ENCODE data around the gene RHBDL1.

The RHBDL1 gene

GRCh38 chr16:724188-725040 lies 48.9 kb downstream of the RHBDL1 start:
- no peaks in the 10 kb centered on the region for H3K9me3 ChIP-seq (ENCODE audit: control insufficient read depth, low read length)
- 88 to 89% methylated on average over 22 of the region's 29 CpGs for WGBS, 2 experiments (ENCODE audit: insufficient coverage in 2 of 2)
- H3K4me3 ChIP-seq (ENCODE audit: extremely low read depth, insufficient read depth, low read length, poor library complexity, severe bottlenecking), result no peak overlapping the region
- H3K27ac ChIP-seq (ENCODE audit: low read depth, low read length, severe bottlenecking), result no peak overlapping the region
- H3K4me1 ChIP-seq (ENCODE audit: control insufficient read depth, insufficient read depth, low read length, poor library complexity, severe bottlenecking), result peaks cover 11% of the 10 kb centered on the region
- peaks cover 3% of the 10 kb centered on the region for H3K36me3 ChIP-seq (ENCODE audit: control insufficient read depth, insufficient read depth, low read length)

- Histone ChIP-seq H3K4me3 (ENCODE audit: extremely low read depth, insufficient read depth, low read length, poor library complexity, severe bottlenecking) (no peak overlapping the region), H3K36me3 (ENCODE audit: control insufficient read depth, insufficient read depth, low read length) (peaks cover 3% of the 10 kb centered on the region), H3K27ac (ENCODE audit: low read depth, low read length, severe bottlenecking) (no peak overlapping the region), H3K9me3 (ENCODE audit: control insufficient read depth, low read length) (no peaks in the 10 kb centered on the region), H3K4me1 (ENCODE audit: control insufficient read depth, insufficient read depth, low read length, poor library complexity, severe bottlenecking) (peaks cover 8% of the 10 kb centered on the region)
- WGBS, 2 experiments (ENCODE audit: insufficient coverage in 2 of 2), result 92 to 96% methylated on average over 6 to 7 of the region's 7 CpGs
Observed at GRCh38 chr16:725041-725376, 49.5 kb downstream of the RHBDL1 start.

GRCh38 chr16:725463-726187 lies 50.2 kb downstream of the RHBDL1 start:
- H3K4me3 ChIP-seq (ENCODE audit: extremely low read depth, insufficient read depth, low read length, poor library complexity, severe bottlenecking), result no peak overlapping the region
- no peak overlapping the region for H3K27ac ChIP-seq (ENCODE audit: low read depth, low read length, severe bottlenecking)
- peaks cover 4% of the 10 kb centered on the region for H3K36me3 ChIP-seq (ENCODE audit: control insufficient read depth, insufficient read depth, low read length)
- WGBS, 2 experiments (ENCODE audit: insufficient coverage in 2 of 2), result 91 to 95% methylated on average over 21 of the region's 23 CpGs
- H3K9me3 ChIP-seq (ENCODE audit: control insufficient read depth, low read length), result no peaks in the 10 kb centered on the region
- peaks cover 4% of the 10 kb centered on the region for H3K4me1 ChIP-seq (ENCODE audit: control insufficient read depth, insufficient read depth, low read length, poor library complexity, severe bottlenecking)

GRCh38 chr16:726188-726437 lies 50.6 kb downstream of the RHBDL1 start:
- Histone ChIP-seq H3K4me3 (ENCODE audit: extremely low read depth, insufficient read depth, low read length, poor library complexity, severe bottlenecking) (no peak overlapping the region), H3K27ac (ENCODE audit: low read depth, low read length, severe bottlenecking) (no peak overlapping the region), H3K4me1 (ENCODE audit: control insufficient read depth, insufficient read depth, low read length, poor library complexity, severe bottlenecking) (peaks cover 4% of the 10 kb centered on the region), H3K9me3 (ENCODE audit: control insufficient read depth, low read length) (no peaks in the 10 kb centered on the region), H3K36me3 (ENCODE audit: control insufficient read depth, insufficient read depth, low read length) (peaks cover 9% of the 10 kb centered on the region)
- WGBS, 2 experiments (ENCODE audit: insufficient coverage in 2 of 2), result 41 to 50% methylated on average over 7 to 9 of the region's 9 CpGs

GRCh38 chr16:726438-727290 lies 51.2 kb downstream of the RHBDL1 start, which contains the start of the genes CCDC78 and HAGHL:
TSS of gene CCDC78 (minus strand) at chr16:726443. CDS start at chr16:726367, 76 bp downstream.
TSS of gene HAGHL (plus strand) at chr16:727106. CDS start at chr16:727510, 404 bp downstream.
- Histone ChIP-seq H3K27ac (ENCODE audit: low read depth, low read length, severe bottlenecking) (no peak within 1 kb of the TSS), H3K4me1 (ENCODE audit: control insufficient read depth, insufficient read depth, low read length, poor library complexity, severe bottlenecking) (peaks cover 4% of the 10 kb centered on the region), H3K36me3 (ENCODE audit: control insufficient read depth, insufficient read depth, low read length) (peaks cover 14% of the 10 kb centered on the region), H3K9me3 (ENCODE audit: control insufficient read depth, low read length) (no peaks in the 10 kb centered on the region), H3K4me3 (ENCODE audit: extremely low read depth, insufficient read depth, low read length, poor library complexity, severe bottlenecking) (peak within 1 kb of the TSS; percentile 58)
- 3 to 4% methylated on average over 62 to 76 of the region's 88 CpGs for WGBS, 2 experiments (ENCODE audit: insufficient coverage in 2 of 2)

GRCh38 chr16:727291-727977 lies 52.0 kb downstream of the RHBDL1 start:
- Histone ChIP-seq H3K4me3 (ENCODE audit: extremely low read depth, insufficient read depth, low read length, poor library complexity, severe bottlenecking) (peak overlapping the region; percentile 58), H3K36me3 (ENCODE audit: control insufficient read depth, insufficient read depth, low read length) (peaks cover 15% of the 10 kb centered on the region), H3K27ac (ENCODE audit: low read depth, low read length, severe bottlenecking) (no peak overlapping the region), H3K9me3 (ENCODE audit: control insufficient read depth, low read length) (no peaks in the 10 kb centered on the region), H3K4me1 (ENCODE audit: control insufficient read depth, insufficient read depth, low read length, poor library complexity, severe bottlenecking) (peaks cover 4% of the 10 kb centered on the region)
- 3% methylated on average over 47 to 58 of the region's 61 CpGs for WGBS, 2 experiments (ENCODE audit: insufficient coverage in 2 of 2)
